Left renal pelvis (tissue), 4 donors: ENCODE data around the gene CCDC183. TPM values are rescaled to one million over a fixed set of nuclear protein-coding genes. Genes with fewer than 3 reads are reported as not detected.
"Not testable (repeated sequence)": the region's sequence is repeated elsewhere in the genome, so short reads cannot be mapped to it uniquely, and the experiment has no call there.

Source experiments
- DNase-seq, 4 donors: peaks; one replicate each; pipeline ENCODE4 v3.0.0-alpha.2; 2013; ENCODE audit warnings: low read depth in 4 of 4, low spot score in 3 of 4
- polyA plus RNA-seq, 4 donors: library from polyadenylated mRNA; unstranded; fragments of 120-200 nt; gene quantifications; one replicate each; pipeline ENCODE4 v1.2.1, GENCODE V29; 2013; ENCODE audit not compliant: insufficient read length in 4 of 4

Gene CCDC183
- polyA plus RNA-seq, 4 donors = 2.5 to 6.5 (median 4.9) TPM

GRCh38 chr9:136760424-136760823 lies 35.7 kb upstream of the CCDC183 start:
- DNase-seq = no peak

- not testable (repeated sequence) for DNase-seq
Measured at GRCh38 chr9:136760834-136761544, 35.1 kb upstream of the CCDC183 start.

GRCh38 chr9:136761545-136761981 lies 34.6 kb upstream of the CCDC183 start:
- DNase-seq = no peak

GRCh38 chr9:136762221-136762691 lies 33.9 kb upstream of the CCDC183 start:
- no peak for DNase-seq

DNA sequence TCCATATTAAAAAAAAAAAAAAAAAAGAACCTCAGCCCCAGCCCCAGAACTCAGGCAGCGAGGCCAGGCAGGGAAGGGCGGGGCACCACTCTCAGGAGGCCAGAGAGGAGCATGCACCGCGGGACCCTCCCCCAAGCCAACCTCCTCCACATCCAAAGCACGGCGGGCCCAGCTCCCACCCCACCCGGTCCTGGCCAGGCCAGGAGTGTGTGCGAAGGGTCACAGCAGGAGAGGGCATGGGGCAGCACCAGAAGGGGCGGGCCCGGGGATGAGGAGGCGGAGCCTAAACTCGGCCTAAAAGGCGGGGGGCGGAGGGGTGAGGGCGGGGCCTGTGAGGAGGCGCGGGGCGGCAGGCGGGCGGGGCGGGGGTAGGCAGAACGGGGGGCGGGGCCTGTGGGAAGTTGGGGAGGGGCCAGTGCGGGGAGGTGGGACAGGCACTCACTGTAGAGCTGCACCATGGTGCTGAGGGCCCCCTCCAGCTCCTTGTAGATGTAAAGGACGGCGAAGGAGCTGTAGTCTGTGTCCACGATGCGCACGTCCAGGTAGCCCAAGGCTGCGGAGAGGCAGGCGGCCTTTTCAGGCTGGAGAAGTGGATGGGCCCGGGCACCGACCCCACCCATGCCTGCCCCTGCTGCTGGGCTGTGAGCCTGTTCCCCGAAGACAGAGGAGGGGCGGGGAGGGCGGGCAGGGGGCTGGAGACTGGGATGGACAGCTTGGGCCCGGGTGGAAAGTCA lies 33.1 kb upstream of the CCDC183 start:
- DNase-seq = no peak

DNA sequence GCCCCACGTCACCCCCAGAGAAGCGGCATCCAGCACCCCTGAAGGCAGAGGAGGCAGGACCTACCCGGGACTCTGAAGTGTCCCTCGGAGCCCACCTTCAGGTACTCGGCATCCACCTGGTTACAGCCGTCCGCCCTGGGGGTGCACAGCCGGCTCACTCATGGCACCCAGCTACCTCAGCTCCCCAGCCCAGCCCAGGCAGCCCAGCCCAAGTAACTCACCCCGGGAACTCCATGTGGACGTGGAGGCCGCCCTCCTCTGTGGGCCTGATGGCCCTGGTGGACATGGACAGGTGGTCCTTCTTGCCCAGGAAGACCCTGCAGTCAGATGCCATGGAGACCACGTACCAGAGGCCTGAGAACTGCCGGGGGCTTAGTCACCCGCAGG lies 32.5 kb upstream of the CCDC183 start:
- no peak for DNase-seq

DNA sequence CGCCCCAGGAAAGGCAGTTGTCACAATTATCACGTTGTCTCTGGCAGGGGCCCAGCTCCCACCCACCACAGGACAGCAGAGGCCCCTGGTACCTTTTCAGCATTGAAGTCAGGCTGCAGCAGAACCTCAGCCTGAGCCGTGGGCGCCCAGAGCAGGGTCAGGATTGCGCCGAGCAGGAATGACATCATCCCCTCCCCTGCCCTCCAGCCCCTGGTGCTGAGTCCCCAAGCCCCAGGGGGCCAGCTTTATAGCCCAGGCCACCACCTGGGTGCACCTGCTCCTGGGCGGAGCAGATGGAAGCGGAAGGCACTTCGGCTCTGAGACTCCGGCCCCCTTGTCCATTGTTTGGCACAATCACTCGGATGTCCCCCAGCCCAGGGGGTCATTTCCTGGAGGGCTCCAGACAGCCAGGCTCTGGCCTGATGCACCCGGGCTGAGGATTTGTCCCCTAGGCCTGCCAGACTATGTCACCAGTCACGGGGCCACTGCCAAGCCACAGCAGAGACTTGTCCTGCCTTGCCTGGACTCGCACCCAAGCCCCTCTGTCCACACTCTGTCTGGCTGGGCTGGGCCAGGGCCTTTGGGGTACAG lies 31.7 kb upstream of the CCDC183 start, which contains the start of gene LCN15:
TSS of gene LCN15 (minus strand) at position 218 of the 591 bp plus-strand sequence. CDS start at position 188, 30 bp downstream.
- DNase-seq = no peak

DNA sequence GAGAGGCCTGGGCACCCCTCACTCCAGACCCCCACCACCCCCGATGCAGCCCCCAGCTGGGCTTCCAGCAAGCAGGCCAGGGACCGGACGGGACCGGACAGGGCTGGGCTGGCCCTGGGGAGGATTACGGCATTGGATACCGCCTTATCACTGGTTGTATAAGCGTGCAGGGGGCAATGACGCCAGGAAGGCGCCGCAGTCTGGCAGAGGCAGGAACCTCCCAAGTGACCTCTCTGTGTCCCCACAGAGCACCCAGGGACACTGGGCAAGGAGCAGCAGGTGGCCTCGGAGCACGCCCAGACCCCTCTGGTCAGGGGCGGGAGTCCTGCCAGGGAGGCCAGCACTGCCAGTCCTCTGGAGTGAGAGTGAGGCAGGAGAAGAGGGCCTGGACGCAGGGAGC lies 31.1 kb upstream of the CCDC183 start:
- DNase-seq = no peak

GRCh38 chr9:136765745-136766409 lies 30.3 kb upstream of the CCDC183 start:
- not testable (repeated sequence) for DNase-seq

- not testable (repeated sequence) for DNase-seq
Measured at GRCh38 chr9:136766410-136767120, 29.6 kb upstream of the CCDC183 start.

- no peak for DNase-seq
Measured at GRCh38 chr9:136769710-136770191, 26.4 kb upstream of the CCDC183 start.

DNA sequence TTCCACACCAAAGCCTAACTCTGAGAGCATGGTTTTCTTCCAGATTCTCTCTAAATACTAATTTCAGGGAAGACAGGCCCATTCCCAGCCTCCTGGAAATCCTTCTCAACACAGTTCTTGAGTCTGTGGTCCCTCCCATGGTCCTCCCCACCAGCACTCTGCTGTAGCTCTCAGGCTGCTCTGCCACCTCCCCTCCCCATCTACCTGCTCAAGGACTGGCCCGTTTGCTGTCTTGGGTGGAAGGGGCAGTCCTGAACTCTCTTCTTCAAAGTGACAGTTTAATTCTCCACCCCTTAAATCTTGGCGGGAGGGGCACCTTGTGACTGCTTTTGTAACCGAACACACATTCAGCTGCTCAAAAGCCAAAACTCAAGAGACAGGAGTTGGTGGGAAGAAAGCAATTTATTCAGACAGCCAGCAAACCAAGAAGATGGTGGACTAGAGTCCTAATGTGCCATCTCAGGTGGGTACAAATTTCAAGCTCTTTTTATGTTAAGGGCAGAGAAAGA lies 24.2 kb upstream of the CCDC183 start:
- DNase-seq = no peak

- DNase-seq = no peak
Measured at GRCh38 chr9:136773386-136774044, 22.6 kb upstream of the CCDC183 start.

- no peak for DNase-seq
Measured at GRCh38 chr9:136774416-136775045, 21.6 kb upstream of the CCDC183 start.

DNA sequence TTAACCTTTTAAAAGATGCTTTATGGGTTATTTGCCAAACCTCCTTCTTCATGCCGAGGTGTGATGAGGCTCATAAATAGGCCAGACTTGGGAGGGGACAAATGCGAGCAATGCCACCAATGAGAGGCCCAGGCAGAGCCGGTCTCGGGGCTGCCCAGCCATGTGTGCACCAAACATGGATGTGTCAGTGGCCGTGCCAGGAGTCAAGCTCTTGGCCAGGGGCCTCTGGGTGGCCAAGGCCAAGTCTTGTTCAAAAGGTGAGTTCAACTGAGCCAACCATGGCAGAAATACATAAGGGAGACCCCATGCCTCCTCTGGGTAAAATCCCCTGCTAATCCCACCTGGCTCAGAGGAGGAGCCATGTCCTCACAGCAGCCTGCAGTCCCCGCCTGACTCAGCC lies 20.9 kb upstream of the CCDC183 start:
- no peak for DNase-seq

DNA sequence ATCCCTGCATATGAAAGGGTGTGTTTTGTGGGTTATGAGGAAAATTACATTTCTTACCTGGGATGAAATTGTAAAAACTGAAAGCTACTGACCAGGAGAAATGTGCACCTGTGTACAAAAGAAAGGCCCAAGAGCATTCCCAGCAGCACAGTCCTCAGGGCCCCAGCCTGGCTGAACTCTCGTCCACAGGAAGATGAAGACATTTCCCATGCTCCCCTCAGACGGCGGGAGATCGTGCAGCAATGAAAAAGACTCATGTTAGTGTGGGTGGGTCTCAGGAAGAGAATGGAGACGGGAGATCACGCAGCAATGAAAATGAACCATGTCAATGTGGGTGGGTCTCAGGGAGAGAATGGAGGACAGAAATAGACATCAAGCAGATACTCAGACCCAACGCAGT lies 19.2 kb upstream of the CCDC183 start:
- no peak for DNase-seq

GRCh38 chr9:136777359-136777758 lies 18.8 kb upstream of the CCDC183 start:
- no peak for DNase-seq

- DNase-seq = no peak
Measured at GRCh38 chr9:136779808-136780207, 16.3 kb upstream of the CCDC183 start.

DNA sequence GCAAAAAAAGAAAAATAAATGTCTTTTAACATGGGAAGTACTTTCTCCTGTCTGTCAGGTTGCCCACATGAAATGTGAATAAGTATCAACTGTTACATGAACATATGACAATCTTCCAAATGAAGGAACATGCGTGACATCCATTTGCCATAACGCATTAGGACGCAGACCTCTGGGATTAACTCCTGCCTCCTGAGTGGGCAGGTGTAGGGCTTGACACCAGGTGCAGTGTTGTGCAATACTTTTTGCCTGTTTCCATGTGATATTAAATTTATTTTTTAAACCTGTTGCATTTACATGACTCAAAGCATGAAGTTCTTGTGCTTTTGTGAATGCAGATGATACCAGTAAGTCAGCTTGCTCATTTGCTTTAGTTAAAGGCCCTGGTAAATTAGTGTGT lies 13.7 kb upstream of the CCDC183 start:
- DNase-seq = no peak
